ENCODE results near the gene POFUT1.
"Not testable (repeated sequence)": the region's sequence is repeated elsewhere in the genome, so short reads cannot be mapped to it uniquely, and the experiment has no call there.

POFUT1 gene

GRCh38 chr20:32193996-32194395 is 13.7 kb upstream of the POFUT1 start:
- FAIRE-seq (no peak), DNase-seq (ENCODE audit: insufficient read length, low spot score) (no peak)
- TF ChIP-seq TAF1 (IDR thresholded peaks at IDR 0.05; ENCODE audit: low read depth, low read length) (no peak), POLR2A (IDR thresholded peaks at IDR 0.05; ENCODE audit: low read depth, low read length) (no peak), SPI1 (IDR thresholded peaks at IDR 0.05; ENCODE audit: low read depth, low read length) (no peak), PAX5 (IDR thresholded peaks at IDR 0.05; ENCODE audit: insufficient read depth, low read length, severe bottlenecking) (no peak), POLR2AphosphoS5 (IDR thresholded peaks at IDR 0.05; ENCODE audit: low read depth, low read length) (no peak)

- no peak for DNase-seq (ENCODE audit: insufficient read length, low spot score)
- peak; percentile 25; the same call in 1 of the 2 replicates for TF ChIP-seq POLR2A (IDR thresholded peaks at IDR 0.05; ENCODE audit: low read depth, low read length)
- TF ChIP-seq POU2F2 (IDR thresholded peaks at IDR 0.05; ENCODE audit: low read depth, low read length), result no peak
- TF ChIP-seq POLR2AphosphoS5 (IDR thresholded peaks at IDR 0.05; ENCODE audit: low read depth, low read length), result 0 out of 2 replicates have a peak, but pooled peaks have one; percentile 54
- no peak for TF ChIP-seq PAX5 (IDR thresholded peaks at IDR 0.05; ENCODE audit: insufficient read depth, low read length, severe bottlenecking)
- TF ChIP-seq TAF1 (IDR thresholded peaks at IDR 0.05; ENCODE audit: low read depth, low read length), result no peak
- TF ChIP-seq SPI1 (IDR thresholded peaks at IDR 0.05; ENCODE audit: low read depth, low read length), result no peak
- no peak for FAIRE-seq
Observed at GRCh38 chr20:32195581-32195980, 12.1 kb upstream of the POFUT1 start.

- FAIRE-seq; DNase-seq (ENCODE audit: insufficient read length, low spot score): not testable (repeated sequence)
Observed at GRCh38 chr20:32196613-32197012, 11.1 kb upstream of the POFUT1 start.

GRCh38 chr20:32197136-32197535 is 10.5 kb upstream of the POFUT1 start:
- not testable (repeated sequence) for FAIRE-seq; DNase-seq (ENCODE audit: insufficient read length, low spot score)

GRCh38 chr20:32199006-32199405 is 8.7 kb upstream of the POFUT1 start:
- TF ChIP-seq POLR2AphosphoS5 (IDR thresholded peaks at IDR 0.05; ENCODE audit: low read depth, low read length) (no peak), TAF1 (IDR thresholded peaks at IDR 0.05; ENCODE audit: low read depth, low read length) (no peak), POU2F2 (IDR thresholded peaks at IDR 0.05; ENCODE audit: low read depth, low read length) (no peak), PAX5 (IDR thresholded peaks at IDR 0.05; ENCODE audit: insufficient read depth, low read length, severe bottlenecking) (no peak), SPI1 (IDR thresholded peaks at IDR 0.05; ENCODE audit: low read depth, low read length) (no peak), POLR2A (IDR thresholded peaks at IDR 0.05; ENCODE audit: low read depth, low read length) (no peak)
- DNase-seq (ENCODE audit: insufficient read length, low spot score) (no peak), FAIRE-seq (no peak)

- no peak for TF ChIP-seq TAF1 (IDR thresholded peaks at IDR 0.05; ENCODE audit: low read depth, low read length)
- no peak for TF ChIP-seq POLR2AphosphoS5 (IDR thresholded peaks at IDR 0.05; ENCODE audit: low read depth, low read length)
- no peak for TF ChIP-seq SPI1 (IDR thresholded peaks at IDR 0.05; ENCODE audit: low read depth, low read length)
- TF ChIP-seq POU2F2 (IDR thresholded peaks at IDR 0.05; ENCODE audit: low read depth, low read length), result no peak
- TF ChIP-seq POLR2A (IDR thresholded peaks at IDR 0.05; ENCODE audit: low read depth, low read length), result no peak
- TF ChIP-seq PAX5 (IDR thresholded peaks at IDR 0.05; ENCODE audit: insufficient read depth, low read length, severe bottlenecking), result no peak
- no peak for DNase-seq (ENCODE audit: insufficient read length, low spot score)
- no peak for FAIRE-seq
Observed at GRCh38 chr20:32201296-32201976, 6.2 kb upstream of the POFUT1 start.

GRCh38 chr20:32201977-32202363 is 5.7 kb upstream of the POFUT1 start:
- no peak for DNase-seq (ENCODE audit: insufficient read length, low spot score)
- TF ChIP-seq POU2F2 (IDR thresholded peaks at IDR 0.05; ENCODE audit: low read depth, low read length), result no peak
- no peak for FAIRE-seq

- no peak for DNase-seq (ENCODE audit: insufficient read length, low spot score)
- no peak for FAIRE-seq
- no peak for TF ChIP-seq POLR2AphosphoS5 (IDR thresholded peaks at IDR 0.05; ENCODE audit: low read depth, low read length)
- no peak for TF ChIP-seq PAX5 (IDR thresholded peaks at IDR 0.05; ENCODE audit: insufficient read depth, low read length, severe bottlenecking)
- no peak for TF ChIP-seq SPI1 (IDR thresholded peaks at IDR 0.05; ENCODE audit: low read depth, low read length)
- TF ChIP-seq POU2F2 (IDR thresholded peaks at IDR 0.05; ENCODE audit: low read depth, low read length), result no peak
- TF ChIP-seq POLR2A (IDR thresholded peaks at IDR 0.05; ENCODE audit: low read depth, low read length), result no peak
- TF ChIP-seq TAF1 (IDR thresholded peaks at IDR 0.05; ENCODE audit: low read depth, low read length), result no peak
Observed at GRCh38 chr20:32203356-32204204, 4.1 kb upstream of the POFUT1 start.

- FAIRE-seq (no peak), DNase-seq (ENCODE audit: insufficient read length, low spot score) (no peak)
- TF ChIP-seq POLR2AphosphoS5 (IDR thresholded peaks at IDR 0.05; ENCODE audit: low read depth, low read length), result peak; percentile 29; the same call in 1 of the 2 replicates
- TF ChIP-seq PAX5 (IDR thresholded peaks at IDR 0.05; ENCODE audit: insufficient read depth, low read length, severe bottlenecking), result no peak
- TF ChIP-seq TAF1 (IDR thresholded peaks at IDR 0.05; ENCODE audit: low read depth, low read length), result 0 out of 2 replicates have a peak, but pooled peaks have one; percentile 34
- TF ChIP-seq SPI1 (IDR thresholded peaks at IDR 0.05; ENCODE audit: low read depth, low read length), result no peak
Observed at GRCh38 chr20:32204205-32205109, 3.2 kb upstream of the POFUT1 start.
